Amniotic epithelial cell (primary cell): Measurements from ENCODE around the gene TRIM54.
"Not testable (repeated sequence)": the region's sequence is repeated elsewhere in the genome, so short reads cannot be mapped to it uniquely, and the experiment has no call there.

Experiments
- DNase-seq: peaks from one replicate; pipeline ENCODE4 v3.0.0-alpha.2; 2010; ENCODE audit warnings: low read depth

The TRIM54 gene

DNA sequence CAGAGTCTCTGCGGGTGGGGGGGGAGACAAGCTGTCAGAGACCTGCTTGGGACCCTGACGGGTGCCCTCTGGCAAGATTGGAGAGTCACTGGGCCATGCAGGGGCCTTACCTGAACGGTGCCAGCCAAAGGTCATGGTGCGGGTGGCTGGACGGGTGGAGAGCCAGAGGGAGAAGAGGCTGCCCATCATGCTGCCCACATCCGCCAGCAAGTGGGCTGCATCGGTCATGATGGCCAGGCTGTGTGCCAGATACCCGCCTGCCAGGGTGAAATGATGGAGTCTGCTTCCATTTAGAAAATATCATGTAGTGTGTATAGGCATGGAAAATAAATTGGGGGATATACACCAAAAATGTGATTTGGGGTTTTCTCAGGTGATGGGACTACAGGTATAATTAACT lies 24.2 kb upstream of the TRIM54 start:
- no peak for DNase-seq

DNA sequence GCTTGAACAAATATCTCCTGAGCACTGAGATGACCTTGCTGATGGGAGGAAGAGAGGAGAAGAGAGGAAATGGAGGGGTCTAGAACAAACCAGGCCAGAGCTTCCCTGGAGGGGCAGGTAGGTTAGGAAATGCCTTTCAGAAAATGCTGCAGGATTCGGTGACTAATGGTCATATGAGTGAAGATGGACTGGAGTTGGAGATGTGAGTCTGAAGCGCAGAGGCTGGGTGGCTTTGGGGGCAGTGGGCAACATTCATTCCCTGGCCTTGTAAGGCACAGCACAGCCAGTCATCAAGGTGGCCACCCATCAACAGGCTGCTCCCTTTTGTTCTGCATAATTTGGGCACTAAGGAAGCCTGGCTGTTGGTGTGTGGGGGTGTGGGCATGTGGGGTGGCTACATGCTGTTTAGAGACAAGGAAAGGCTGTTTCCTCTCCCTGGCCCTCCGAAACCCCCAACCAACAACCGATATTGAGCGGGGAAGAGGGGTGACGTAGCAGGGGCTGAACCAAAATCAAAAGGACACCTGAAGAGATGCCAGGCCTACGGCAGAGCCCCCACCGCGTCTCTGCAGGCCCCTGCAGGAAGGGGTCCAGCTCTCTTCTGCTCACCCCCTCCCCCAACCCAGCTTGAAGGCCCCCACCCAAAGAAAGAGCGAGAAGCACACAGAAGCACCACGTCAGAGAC lies 20.8 kb upstream of the TRIM54 start:
- no peak for DNase-seq

DNA sequence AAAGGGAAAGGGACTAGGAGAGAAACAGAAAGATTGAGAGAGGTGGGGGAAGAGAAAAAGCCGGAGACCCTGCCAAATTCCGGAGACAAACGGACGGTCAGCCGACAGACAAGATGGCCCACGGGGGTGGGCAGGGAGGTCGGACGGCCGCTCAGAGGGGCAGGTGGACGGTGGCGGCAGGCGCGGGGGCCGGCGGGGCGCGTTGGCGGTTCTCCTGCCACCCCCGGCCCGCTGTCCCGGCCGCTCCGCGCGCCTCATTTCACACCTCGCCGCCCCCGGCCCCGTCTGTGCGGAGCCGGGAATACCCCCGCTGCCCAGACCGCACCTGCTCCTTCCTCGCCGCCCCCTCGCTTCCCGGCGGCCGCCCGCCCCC lies 20.3 kb upstream of the TRIM54 start:
- DNase-seq: no peak

DNA sequence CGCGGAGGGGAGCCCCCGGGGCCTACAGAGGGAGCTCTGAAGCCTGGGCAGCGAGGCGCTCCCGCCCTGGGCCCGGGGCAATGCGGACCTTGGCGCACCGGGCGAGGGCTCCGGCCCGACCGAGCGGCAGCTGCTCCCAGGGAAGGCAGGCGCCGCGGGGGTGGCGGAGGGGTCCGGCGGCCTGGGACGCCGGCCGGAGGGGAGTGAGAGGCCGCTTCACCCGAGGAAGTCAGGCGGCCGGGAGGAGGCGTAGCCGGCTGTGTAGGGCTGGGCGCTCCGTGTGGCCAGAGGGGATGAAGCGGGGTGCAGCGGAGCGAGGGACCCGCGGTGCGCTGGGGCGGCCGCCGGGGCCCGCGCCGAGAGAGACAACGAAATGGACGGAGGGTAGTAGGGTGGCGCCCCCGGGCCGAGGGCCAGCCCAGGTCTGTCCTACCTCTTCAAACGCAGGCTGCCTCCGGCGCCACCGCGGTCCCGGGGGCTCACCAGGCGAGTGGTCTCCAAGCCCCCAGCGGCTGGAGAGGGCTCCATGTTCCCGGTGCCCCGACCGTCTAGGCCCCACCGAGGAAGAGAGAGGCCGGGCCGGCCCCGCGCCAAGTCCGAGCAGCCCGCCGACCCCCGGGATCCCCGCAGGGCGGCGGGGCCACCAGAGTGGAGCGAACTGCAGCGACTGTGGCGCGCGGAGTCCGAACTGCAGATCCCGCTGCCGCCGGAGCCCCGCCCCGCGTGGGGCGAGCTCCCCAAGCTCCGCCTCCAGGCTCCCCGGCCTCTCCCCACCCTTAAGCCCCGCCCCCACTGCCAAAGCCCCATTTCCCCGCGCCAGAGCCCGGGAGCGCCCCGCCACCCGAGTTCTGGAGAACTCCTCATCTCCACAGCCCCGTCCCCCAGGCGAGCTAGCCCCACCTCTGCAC lies 19.6 kb upstream of the TRIM54 start, which contains the start of gene SLC30A3:
Gene SLC30A3 (minus strand): TSS at position 669 of the 908 bp plus-strand sequence. CDS start 141 bp downstream, at position 528.
- peak; percentile 13 for DNase-seq

DNA sequence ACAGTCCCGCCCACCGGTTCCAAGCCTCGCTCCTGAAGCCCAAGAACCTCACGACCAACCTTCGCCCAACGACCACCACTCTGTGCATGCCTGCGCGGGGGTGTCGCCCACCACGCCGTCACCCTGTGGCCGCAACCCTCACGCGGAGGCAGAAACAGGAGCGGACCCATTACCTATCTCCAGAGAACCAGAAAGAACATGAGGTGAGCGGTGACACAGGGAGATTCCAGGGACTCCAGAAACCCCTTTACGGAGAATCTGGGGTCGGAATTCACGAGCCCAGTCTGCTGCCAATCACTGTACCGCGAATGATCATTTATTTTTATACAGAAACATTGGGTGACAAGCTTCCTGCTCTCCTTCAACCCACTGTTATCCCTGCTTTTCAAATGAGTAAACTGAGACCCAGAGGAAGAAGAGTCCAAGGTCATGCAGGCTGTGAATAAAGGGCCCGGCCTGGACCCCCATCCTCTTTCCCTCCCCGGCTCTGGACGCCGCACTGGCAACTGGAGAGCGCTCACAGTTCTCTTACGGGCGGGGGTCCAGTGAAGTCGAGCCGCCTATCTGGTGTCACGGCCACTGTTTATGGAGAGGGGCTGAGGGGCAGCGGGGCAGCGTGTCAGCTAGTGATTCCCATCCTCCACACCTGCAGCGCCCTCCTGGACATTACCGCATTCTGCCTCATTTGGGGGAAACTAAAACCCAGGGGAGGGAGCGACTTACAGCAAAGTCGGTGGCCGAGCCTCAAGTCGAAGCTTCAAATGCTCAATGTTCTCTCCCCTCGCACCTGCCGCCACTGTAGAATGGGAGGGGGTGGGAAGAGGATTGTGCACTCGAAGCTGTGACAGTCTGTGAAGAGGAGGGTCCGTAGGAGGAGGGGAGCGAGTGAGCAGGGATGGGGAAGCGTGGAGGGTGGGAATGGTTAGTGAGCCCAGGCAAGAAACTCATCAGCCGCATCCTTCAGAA lies 18.7 kb upstream of the TRIM54 start:
- DNase-seq: no peak

DNA sequence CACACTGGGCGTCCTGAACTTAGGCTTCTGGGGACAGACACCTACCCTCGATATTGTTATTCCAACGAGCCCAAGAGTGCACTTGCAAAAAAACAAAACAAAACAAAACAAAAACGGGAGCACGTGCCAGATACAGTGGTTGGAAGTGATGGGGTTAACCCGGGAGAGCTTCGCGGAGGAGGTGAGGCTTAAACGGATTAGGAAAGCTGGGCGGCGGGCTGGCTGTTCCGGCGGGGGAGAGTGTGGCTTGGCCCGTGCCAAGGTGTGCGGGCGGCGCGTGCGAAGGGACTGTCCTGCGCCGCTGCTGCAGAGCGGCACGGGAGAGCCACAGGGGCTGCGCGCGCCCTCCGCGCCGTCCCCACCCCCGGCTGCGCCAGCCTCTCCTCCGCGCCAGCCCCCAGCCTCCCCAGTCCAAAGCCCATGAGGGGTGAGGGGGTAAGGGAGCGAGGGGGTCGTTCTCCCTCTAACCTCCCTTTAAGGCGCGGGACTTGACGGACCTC lies 17.9 kb upstream of the TRIM54 start:
- no peak for DNase-seq

DNA sequence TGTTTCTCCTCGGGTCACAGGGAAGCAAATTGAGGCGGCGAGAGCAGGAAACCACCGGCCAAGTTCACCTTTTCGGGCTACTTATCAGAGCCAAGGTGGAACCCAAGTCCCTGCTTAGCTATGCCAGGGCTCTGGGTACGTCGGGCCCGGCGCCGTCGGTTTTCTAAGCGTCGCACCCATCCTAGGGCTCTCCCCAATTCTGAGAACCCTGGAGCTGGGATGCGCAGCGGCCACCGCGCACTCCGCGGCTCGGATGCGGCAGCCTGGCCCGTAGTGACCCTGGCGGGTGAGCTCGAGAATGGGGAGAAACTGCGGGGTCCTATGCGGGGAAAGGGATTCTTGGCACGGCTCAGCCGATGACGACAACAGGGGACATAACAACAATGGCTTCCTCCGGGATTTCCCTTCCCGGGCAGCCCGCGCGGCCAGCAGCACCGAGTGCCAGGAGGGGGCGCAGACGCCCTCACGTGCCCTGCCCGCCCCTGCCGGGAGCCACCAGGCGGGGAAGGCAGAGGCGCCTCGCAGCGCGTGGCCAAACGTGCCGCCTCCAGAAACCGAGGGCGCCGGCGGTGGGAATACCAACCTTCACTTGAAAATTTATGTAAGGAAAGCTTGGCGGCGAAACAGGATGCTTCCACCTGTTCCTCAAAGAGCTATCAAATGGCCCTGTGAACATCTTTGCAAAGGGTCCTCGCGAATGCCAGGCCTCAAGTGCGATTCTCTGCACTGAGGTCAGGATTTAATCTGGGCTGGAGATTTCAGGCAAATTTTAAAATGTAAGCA lies 17.3 kb upstream of the TRIM54 start:
- DNase-seq: peak; percentile 11

DNA sequence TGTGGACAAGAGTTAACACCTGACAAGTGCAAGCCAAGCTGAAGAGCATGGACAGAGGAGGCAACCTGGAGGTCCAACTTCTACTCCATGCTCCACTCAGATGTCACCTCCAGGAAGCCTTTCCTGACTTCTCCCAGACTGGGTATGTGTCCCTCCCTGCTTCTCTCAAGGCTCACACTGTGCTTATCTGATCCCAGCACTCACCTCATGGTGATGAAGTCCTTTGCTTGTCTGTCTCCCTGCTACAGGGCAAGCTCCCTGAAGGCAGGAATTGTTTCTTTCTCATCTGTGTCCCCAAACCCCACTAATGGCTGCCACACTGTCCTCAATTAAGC lies 16.7 kb upstream of the TRIM54 start:
- no peak for DNase-seq

DNA sequence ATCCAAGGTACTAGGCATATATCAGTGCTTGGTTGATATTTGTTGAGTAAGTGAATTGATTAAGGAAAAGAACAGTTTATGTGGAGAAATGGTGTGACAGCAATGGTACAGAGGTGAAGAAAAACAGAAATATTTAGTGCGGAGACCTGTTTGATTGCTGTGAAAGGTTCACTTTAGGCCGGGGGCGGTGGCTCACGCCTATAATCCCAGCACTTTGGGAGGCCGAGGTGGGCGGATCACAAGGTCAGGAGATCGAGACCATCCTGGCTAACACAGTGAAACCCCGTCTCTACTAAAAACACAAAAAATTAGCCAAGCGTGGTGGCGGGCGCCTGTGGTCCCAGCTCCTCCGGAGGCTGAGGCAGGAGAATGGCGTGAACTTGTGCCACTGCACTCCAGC lies 13.9 kb upstream of the TRIM54 start:
- not testable (repeated sequence) for DNase-seq

DNA sequence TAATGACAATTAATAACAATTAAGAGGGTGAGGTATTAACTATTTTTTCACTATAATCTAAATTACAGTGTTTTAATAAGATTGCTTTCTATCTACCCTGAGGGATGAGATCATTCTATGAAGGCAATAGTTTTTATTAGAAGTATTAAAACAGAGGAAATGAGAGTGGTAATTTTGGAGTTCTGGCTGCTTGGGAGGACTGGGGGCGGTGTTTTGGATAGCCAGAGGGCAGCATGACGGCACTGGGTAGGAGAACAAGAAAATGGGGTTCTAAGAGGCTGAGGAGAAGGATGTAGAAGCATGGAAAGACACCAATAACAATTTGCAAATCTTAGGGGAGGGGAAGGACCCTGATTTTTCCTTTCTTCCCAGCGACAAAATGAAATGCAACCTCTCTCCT lies 12.1 kb upstream of the TRIM54 start:
- no peak for DNase-seq

DNA sequence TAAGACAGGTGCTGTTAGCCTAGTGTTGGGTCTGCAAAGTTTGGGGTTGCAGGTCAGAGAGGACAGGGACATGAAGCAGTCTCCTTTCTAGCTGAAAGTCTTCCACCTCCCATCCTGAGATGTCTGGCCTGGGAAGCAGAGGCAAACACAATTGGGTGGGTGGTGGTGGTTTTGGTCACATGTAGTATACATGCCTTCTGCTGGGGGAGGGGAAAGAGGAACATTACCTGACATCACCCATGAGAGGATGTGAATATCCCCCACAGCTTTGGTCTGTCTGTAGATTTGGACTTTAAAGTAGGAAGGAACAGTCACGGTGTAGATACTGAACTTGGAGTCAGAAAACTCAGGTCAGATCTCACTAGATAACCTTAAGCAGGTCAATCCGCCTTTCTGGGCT lies 11.6 kb upstream of the TRIM54 start:
- DNase-seq: no peak

DNA sequence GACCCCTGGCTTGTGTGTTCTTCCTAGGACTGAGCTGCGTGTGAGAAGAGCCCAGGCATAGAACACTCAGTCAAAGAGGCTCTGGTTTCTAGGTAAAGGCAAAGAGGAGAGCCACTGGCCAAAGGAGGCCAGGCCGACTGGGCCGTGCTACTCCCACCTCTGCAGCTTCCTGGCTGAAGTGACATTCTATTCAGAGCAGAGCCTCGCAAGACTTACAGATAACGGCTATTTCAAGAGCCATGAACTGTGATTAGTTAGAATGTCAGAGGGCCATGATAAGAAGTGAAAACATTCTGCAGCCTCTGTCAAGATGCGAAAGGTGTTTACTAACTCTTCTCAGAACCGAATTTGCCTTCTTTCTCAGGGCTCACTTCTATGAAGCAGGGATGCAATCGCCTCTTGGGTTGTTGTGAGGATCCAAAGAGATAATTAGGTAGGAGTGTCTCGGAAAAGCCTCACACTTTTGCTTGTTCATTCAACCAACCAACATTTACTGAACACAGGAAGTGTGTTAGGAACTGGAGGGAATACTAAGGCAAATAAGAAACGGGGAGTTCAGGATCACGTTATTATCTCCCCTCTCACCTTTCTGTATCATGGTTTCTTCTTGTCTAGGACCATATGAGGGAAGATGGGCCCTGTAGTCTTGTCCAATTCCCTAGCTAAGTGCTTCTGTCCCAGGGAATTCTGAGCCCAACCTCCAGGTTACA lies 10.4 kb upstream of the TRIM54 start:
- peak; percentile 9 for DNase-seq

DNA sequence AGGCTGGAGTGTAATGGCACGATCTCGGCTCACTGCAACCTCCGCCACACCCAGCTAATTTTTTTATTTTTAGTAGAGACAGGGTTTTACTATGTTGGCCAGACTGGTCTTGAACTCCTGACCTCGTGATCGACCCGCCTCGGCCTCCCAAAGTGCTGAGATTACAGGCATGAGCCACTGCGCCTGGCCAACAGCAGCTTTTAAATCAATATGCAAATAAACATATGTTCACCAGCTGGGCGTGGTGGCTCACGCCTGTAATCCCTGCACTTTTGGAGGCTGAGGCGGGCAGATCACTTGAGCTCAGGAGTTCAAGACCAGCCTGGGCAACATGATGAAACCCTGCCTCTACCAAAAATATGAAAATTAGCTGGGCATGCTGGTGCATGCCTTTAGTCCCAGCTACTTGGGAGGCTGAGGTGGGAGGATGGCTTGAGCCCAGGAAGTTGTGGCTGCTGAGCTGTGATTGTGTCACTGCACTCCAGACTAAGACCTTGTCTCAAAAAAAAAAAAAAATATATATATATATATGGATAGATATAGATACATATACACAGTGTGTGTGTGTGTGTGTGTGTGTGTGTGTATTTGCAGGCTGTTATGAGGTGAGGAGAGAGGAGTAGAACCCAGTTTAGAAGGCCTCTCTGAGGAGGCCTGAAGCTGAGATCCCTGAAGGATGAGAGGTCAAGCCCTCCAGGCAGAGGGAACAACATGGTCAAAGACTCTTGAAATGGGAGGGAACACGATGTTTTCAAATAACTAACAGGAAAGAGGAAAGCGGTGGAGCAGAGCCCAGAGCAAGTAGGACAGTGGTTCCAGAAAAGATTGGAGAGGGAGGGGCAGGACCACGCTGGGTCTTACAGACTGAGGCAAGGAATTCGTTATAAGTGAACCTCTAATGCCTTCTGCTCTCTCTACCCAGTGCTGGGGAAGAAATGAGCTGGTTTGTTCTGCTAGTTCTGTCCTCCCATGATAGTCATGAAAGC lies 9.4 kb upstream of the TRIM54 start:
- DNase-seq: not testable (repeated sequence)

DNA sequence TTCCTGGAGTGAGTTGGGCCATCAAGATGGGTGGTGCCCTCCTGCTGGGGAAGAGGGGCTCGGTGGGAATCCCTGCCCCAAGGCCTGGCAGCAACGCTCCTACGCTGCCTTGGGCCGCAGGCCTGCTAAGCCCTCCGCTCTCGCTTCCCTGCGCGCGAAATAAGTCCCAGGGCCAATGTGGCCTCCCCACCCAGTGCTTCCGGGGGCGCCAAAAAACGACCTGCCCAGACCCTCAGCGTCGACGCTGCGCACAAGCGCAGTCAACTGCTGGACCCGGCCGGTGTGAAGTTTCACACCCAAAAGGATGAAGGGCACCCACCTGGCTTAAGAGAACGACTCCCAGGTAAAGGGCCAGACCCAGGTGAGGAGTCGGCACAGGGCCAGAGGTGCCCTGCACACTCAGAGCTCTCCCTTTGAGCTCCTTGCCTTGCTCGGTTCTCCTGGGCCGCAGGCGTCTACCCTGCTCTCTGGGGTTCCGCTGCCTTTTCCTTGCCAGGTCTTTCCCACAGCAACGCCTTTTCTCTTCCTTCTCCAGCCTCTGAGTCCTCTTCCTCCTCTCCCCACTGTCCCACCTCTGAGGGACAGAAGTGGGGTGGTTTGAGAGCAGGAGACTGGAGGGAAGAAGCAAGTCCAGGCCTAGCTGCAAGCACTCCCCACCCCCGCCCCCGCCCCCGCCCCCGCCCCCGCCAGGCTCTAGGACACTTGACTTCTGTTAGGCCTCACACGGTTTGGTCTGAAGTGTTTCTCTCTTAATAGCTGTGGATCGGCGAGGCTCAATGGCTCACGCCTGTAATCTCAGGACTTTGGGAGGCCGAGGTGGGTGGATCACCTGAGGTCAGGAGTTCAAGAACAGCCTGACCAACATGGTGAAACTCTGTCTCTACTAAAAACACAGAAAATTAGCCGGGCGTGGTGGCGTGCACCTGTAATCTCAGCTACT lies 6.7 kb upstream of the TRIM54 start, which contains the start of gene DNAJC5G:
Gene DNAJC5G (plus strand): TSS at position 223 of the 940 bp plus-strand sequence. CDS start 1,296 bp downstream, outside the sequence.
- no peak for DNase-seq

DNA sequence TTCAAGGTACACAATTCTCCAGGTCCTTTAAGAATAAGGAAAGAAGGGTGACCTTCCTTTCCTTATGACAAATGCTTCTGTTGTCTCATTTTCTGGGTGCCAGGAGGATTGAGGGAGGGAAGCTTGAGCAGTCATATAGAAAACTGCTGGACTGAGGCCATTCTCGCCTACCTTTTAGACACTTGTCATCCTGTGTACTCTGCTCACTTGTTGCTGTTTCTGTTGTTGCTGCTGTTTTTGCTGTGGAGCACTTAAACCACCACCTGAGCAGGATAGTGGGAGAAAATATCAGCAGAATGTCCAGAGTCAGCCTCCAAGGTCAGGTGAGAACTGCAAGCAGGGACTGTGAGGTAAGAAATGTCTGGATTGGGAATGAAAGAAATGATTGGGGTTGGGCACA lies 4.2 kb upstream of the TRIM54 start:
- no peak for DNase-seq

DNA sequence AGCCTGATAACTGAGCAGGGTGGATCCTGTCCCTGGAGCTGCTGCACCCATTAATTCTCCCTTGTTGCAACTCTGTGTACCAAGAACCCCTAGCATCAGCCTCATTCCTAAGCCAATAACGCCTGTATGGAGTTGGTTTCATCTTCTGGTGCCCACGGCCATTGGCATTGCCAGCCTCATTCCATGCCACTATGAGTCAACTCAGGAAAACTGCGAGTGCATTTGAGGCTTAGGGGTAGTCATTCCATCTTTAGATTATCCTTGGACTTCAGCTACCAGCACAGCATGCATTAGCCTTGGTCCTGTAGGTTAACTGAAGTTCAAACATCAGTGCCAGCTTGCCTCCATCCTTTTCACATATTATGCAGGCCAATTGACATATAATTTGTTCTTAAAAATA lies 1.4 kb upstream of the TRIM54 start:
- DNase-seq: no peak

DNA sequence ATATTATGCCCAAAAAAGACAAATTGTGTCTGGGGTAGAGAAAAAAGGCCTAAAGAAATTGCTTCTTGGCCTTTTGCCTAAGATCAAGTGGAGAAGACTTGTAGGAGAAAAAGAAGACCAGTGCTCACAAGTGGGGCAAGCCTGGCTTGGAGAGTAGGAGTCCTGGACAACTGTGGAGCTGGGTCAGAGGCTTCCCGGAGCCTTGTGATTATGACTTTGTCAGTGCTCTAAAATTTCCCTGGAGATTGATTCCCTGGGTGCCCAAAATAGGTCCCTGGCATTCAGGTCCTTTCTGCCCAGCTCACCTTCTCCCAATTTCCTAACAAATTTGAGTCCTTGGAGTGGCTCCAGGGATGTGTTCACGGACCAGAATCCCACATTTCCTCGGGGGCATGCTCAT lies 787 bp upstream of the TRIM54 start:
- DNase-seq: no peak

DNA sequence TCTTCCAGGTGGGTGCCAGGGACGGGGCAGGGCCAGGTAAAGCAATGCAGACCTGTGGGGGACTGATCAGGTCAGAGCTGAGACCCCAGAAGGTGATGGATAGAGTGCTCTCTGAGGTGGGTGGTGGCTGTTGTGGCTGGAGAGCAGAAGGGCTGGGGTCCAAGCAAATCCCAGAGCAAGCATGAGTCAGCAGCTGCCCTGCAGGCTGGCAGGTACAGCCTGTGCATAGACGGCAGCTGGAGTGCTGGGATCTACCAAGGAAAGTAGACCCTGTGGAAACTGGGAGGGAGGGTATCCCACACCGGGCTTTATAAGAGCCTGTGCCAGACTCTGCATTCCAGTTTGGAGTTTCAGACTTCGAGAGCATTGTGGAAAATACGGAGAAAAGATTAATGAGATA lies 663 bp downstream of the TRIM54 start:
- DNase-seq: no peak
